ENCODE results near the gene GRIA4. TPM values are rescaled to one million over a fixed set of nuclear protein-coding genes. Genes with fewer than 3 reads are reported as not detected.

Gene GRIA4
- total RNA-seq, 1 donor from 2014 or later, result 3.7 TPM

GRCh38 chr11:105834461-105834860, 224.6 kb downstream of the GRIA4 start:
- Histone ChIP-seq H3K27me3 (no peaks in the 10 kb centered on the region), H4K20me1 (ENCODE audit: low read depth) (no peaks in the 10 kb centered on the region), H3K9ac (no peak overlapping the region), H3K4me2 (no peak overlapping the region), H3K4me3 (no peak overlapping the region), H3K36me3 (no peaks in the 10 kb centered on the region), H2AFZ (replicated peaks) (no peak overlapping the region), H3F3A (ENCODE audit: low read depth) (no peaks in the 10 kb centered on the region), H3K4me1 (no peaks in the 10 kb centered on the region), H3K9me3 (ENCODE audit: low read depth) (no peaks in the 10 kb centered on the region), H3K79me2 (ENCODE audit: low read depth) (no peaks in the 10 kb centered on the region), H3K27ac (no peak overlapping the region)
- Mint-ChIP-seq H3K4me3 (no peak overlapping the region), H3K27me3 (ENCODE audit: insufficient read depth, low read depth) (no peaks in the 10 kb centered on the region), H3K9me3 (no peaks in the 10 kb centered on the region), H3K36me3 (no peaks in the 10 kb centered on the region), H3K27ac (no peak overlapping the region), H3K4me1 (peaks cover 4% of the 10 kb centered on the region)
- DNase-seq (ENCODE audit: low spot score), result no peak
- TF ChIP-seq CTCF (IDR thresholded peaks at IDR 0.05), result no peak
- TF ChIP-seq EZH2 (IDR thresholded peaks at IDR 0.05), result no peak
- no peak for TF ChIP-seq EZH2phosphoT487 (IDR thresholded peaks at IDR 0.05)

GRCh38 chr11:105838668-105839384, 229.0 kb downstream of the GRIA4 start:
- no peak overlapping the region for H3K4me3 Mint-ChIP-seq
- H3K9ac ChIP-seq, result no peak overlapping the region
- H3K79me2 ChIP-seq (ENCODE audit: low read depth), result no peaks in the 10 kb centered on the region
- H3K4me3 ChIP-seq, result no peak overlapping the region
- H3K9me3 Mint-ChIP-seq, result no peaks in the 10 kb centered on the region
- no peaks in the 10 kb centered on the region for H3K4me1 ChIP-seq
- H3K4me1 Mint-ChIP-seq, result peaks cover 4% of the 10 kb centered on the region
- TF ChIP-seq EZH2phosphoT487 (IDR thresholded peaks at IDR 0.05), result no peak
- no peak for TF ChIP-seq CTCF (IDR thresholded peaks at IDR 0.05)
- TF ChIP-seq EZH2 (IDR thresholded peaks at IDR 0.05), result no peak
- no peaks in the 10 kb centered on the region for H3F3A ChIP-seq (ENCODE audit: low read depth)
- no peaks in the 10 kb centered on the region for H4K20me1 ChIP-seq (ENCODE audit: low read depth)
- no peak overlapping the region for H3K27ac ChIP-seq
- no peaks in the 10 kb centered on the region for H3K27me3 ChIP-seq
- H2AFZ ChIP-seq (replicated peaks), result no peak overlapping the region
- no peaks in the 10 kb centered on the region for H3K9me3 ChIP-seq (ENCODE audit: low read depth)
- no peak overlapping the region for H3K4me2 ChIP-seq
- no peaks in the 10 kb centered on the region for H3K36me3 ChIP-seq
- DNase-seq (ENCODE audit: low spot score), result no peak
- H3K27me3 Mint-ChIP-seq (ENCODE audit: insufficient read depth, low read depth), result peaks cover 3% of the 10 kb centered on the region
- H3K27ac Mint-ChIP-seq, result no peak overlapping the region
- H3K36me3 Mint-ChIP-seq, result no peaks in the 10 kb centered on the region

GRCh38 chr11:105840391-105840790, 230.5 kb downstream of the GRIA4 start:
- no peak overlapping the region for H3K4me3 ChIP-seq
- peaks cover 3% of the 10 kb centered on the region for H3K27me3 Mint-ChIP-seq (ENCODE audit: insufficient read depth, low read depth)
- no peaks in the 10 kb centered on the region for H3K36me3 Mint-ChIP-seq
- H3K27ac Mint-ChIP-seq, result no peak overlapping the region
- H3K4me1 ChIP-seq, result no peaks in the 10 kb centered on the region
- H3K4me3 Mint-ChIP-seq, result no peak overlapping the region
- H3K79me2 ChIP-seq (ENCODE audit: low read depth), result no peaks in the 10 kb centered on the region
- no peak overlapping the region for H3K27ac ChIP-seq
- DNase-seq (ENCODE audit: low spot score), result no peak
- no peak overlapping the region for H2AFZ ChIP-seq (replicated peaks)
- H3F3A ChIP-seq (ENCODE audit: low read depth), result no peaks in the 10 kb centered on the region
- no peaks in the 10 kb centered on the region for H3K4me1 Mint-ChIP-seq
- H3K9me3 ChIP-seq (ENCODE audit: low read depth), result no peaks in the 10 kb centered on the region
- no peak overlapping the region for H3K9ac ChIP-seq
- H4K20me1 ChIP-seq (ENCODE audit: low read depth), result no peaks in the 10 kb centered on the region
- H3K9me3 Mint-ChIP-seq, result no peaks in the 10 kb centered on the region
- no peak overlapping the region for H3K4me2 ChIP-seq
- TF ChIP-seq CTCF (IDR thresholded peaks at IDR 0.05) (no peak), EZH2phosphoT487 (IDR thresholded peaks at IDR 0.05) (no peak), EZH2 (IDR thresholded peaks at IDR 0.05) (no peak)
- no peaks in the 10 kb centered on the region for H3K36me3 ChIP-seq
- no peaks in the 10 kb centered on the region for H3K27me3 ChIP-seq

All from neural progenitor cell (in vitro differentiated cells).